ENCODE results near the gene ASAH2B.

GRCh38 chr10:50740293-50740648, 535 bp downstream of the ASAH2B start:
- TF ChIP-seq CTCF (conservative IDR thresholded peaks at IDR 0.05) (no peak), EZH2 (IDR thresholded peaks at IDR 0.05; ENCODE audit: low read depth) (no peak)

Measured in PC-9 (cell line).